GM18517 (cell line): Measurements from ENCODE around the gene ADGRG2.

ENCODE experiments used
- ATAC-seq: cut with Tn5 transposase; IDR thresholded peaks from one replicate; pipeline ENCODE4 v1.9.1; 2021; ENCODE audit warnings: mild to moderate bottlenecking, moderate library complexity; ENCODE audit not compliant: unreplicated experiment

The ADGRG2 gene

GRCh38 chrX:18964026-18964425 is 158.2 kb downstream of the ADGRG2 start:
- no peak for ATAC-seq

DNA sequence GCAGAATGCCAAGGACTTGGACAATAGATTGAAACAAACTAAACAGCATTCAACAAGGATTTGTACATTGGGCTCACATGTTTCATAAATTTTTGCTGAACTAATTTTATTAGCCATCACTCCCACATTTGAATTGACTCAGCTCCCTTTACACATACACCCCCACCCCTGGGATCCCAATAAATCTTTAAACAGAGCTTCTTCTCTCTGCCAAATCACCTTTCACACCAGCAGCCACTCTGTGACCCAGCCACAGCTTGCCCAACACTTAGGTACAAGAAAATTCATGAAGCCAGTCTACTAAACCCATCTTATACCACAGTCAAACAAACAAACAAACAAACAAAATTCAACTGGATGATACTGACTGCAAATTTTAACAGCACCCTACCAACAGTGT is 159.9 kb downstream of the ADGRG2 start:
- ATAC-seq, result no peak

- no peak for ATAC-seq
Measured at GRCh38 chrX:18961686-18962085, 160.6 kb downstream of the ADGRG2 start.

DNA sequence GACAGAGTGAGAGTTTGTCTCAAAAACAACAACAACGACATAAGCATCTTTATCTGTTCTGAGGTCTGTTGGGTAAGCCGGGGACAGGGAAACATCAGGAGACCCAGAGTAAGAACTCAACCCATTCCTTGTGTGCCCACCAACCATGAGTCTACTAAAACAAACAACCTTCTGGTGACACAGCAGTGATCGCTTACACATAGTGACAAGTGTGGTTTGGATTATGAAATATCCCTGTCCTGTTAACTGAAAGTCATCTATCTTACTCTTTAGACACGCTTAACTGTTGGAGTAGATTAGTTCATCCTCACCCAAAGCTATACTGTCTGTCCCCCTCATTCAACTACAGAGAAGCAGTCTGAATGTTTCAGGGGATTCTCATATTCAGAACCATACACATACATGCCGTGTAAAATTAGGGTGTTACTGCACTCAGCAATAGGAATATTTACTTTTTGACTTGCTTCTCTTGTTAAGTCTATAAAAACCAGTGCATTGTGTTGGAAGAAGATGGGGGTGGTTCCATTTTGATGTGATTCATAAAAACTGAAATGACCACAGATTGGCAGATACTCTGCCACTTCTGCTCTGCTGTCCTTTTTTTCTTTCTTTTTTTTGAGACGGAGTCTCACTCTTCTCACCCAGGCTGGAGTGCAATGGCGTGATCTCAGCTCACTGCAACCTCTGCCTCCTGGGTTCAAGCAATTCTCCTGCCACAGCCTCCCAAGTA is 165.8 kb downstream of the ADGRG2 start:
- ATAC-seq, result no peak

DNA sequence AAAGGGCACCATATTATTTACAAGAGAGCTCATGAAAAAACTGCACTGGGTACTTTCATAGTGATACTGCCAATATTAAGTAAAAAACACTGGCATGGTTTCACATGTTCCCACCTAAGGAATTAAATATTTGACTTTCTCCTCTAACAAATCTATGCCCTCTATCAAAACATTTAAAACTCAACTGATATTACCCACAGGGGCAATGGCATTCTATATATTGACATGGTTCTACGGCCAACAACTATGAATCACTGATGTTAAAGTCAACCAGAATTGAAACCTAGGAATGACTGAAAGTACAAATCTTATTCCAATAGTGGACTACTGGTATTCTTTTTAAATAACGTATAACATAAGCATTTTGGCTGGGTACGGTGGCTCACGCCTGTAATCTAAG is 166.6 kb downstream of the ADGRG2 start:
- ATAC-seq, result no peak

GRCh38 chrX:18951032-18951431 is 171.2 kb downstream of the ADGRG2 start:
- no peak for ATAC-seq

DNA sequence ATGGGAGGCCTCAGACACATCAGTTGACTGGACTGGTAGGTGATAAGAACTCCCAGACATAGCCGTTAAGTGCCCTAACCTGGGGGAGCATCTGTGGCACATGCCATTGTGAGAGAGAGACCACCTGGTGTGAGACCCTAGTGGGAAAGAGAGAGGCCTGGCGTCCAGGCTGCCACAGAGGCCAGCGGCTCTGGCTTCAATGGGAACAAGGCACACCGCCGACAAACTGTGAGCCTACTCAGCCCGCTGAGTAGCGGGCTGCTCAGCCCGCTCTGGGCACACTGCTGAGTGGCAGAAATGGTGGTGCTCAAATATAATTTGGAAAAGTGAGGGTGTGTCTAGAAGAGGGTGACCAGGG is 172.3 kb downstream of the ADGRG2 start:
- ATAC-seq, result no peak

DNA sequence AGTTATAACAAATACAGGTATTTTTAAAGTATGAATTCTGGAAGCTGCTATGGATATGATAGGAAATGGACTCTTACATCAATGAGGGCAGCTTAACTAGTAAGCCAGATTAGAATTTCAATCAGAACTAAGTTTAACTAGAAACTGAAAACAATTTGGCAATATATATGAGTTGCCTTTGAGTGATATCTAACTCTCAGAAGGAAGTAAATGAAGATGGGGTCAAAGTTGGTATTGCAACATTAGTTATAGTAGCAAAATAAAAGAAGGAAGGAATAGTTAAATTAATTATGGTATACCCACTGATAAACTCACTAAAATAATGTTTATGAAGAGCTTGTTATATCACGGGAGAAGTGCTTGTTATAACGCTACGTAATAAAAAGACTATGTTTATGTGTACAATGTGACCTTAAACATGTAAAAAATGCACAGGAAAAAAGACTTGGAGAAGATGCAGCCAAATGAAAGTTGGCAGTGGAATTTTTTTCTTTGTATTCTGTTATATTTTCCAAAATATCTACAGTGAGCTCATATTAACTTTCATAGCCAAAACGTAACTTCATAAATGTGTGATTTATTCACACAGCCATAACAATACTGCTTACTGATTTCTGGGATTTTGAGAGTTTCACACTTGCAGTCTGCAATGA is 172.9 kb downstream of the ADGRG2 start:
- no peak for ATAC-seq

DNA sequence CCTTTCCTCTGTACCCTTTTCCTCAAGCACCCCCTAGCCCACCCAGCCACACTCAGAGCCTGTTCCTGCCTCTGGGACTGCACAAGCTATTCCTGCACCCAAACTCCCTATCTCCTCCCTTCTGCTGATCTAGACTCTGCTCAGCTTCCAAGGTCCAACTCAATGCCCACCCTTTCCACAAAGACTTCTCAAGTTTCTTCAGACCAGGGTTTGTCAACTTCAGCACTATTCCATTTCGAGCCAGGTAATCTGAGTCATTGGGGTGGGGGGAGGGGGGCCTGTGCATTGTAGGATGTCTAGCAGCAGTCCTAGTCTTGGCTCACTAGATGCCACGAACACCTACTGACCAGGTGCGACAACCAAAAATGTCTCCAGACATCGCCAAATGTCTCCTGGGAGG is 175.7 kb downstream of the ADGRG2 start:
- no peak for ATAC-seq

GRCh38 chrX:18946157-18946556 is 176.1 kb downstream of the ADGRG2 start:
- ATAC-seq, result no peak

DNA sequence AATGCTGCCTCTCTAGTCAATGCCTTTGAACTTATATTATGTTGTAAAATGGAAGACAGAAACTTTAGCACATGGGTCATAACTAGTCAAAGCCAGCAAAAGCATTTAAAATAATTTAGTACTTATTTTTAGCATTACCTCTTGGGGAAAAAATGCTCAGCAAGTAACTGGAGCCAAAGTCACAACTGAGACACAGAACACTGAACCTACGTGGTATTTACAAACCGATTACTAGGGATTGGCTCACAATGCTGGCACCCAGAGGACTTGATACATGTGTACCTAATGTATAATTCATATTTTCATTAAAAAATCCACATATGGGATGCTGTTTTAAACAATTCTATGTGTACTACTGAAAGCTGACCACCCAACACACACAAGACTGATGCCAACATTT is 176.8 kb downstream of the ADGRG2 start:
- ATAC-seq, result no peak

- no peak for ATAC-seq
Measured at GRCh38 chrX:18944482-18944881, 177.8 kb downstream of the ADGRG2 start.

GRCh38 chrX:18941896-18942295 is 180.4 kb downstream of the ADGRG2 start:
- ATAC-seq, result no peak
